ENCODE data around the gene MIA2.

The MIA2 gene

DNA sequence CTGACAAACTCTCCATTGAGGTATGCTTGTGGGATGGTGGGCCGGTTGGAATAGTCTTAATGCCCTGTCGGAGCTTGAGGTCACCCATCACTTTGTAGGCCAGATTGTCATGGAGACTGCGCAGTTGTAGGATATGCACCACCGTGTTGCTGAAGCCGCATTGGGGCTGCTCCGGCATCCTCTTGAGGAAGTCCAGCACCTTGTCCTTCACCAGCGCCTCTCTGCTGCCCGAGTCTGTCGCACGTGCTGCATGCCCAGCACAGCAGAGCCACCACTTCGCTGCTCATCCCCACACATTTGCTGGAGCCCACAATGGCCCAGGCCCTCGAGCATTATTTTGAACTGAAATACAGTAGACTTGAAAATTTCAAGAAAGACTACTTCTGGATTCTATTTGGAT is 136.7 kb downstream of the MIA2 start:
- 0 out of 2 replicates have a peak, but pooled peaks cover 4% of the 10 kb centered on the region for H3K36me3 ChIP-seq (ENCODE audit: control insufficient read depth, low read length)
- TF ChIP-seq, protein P1, sequence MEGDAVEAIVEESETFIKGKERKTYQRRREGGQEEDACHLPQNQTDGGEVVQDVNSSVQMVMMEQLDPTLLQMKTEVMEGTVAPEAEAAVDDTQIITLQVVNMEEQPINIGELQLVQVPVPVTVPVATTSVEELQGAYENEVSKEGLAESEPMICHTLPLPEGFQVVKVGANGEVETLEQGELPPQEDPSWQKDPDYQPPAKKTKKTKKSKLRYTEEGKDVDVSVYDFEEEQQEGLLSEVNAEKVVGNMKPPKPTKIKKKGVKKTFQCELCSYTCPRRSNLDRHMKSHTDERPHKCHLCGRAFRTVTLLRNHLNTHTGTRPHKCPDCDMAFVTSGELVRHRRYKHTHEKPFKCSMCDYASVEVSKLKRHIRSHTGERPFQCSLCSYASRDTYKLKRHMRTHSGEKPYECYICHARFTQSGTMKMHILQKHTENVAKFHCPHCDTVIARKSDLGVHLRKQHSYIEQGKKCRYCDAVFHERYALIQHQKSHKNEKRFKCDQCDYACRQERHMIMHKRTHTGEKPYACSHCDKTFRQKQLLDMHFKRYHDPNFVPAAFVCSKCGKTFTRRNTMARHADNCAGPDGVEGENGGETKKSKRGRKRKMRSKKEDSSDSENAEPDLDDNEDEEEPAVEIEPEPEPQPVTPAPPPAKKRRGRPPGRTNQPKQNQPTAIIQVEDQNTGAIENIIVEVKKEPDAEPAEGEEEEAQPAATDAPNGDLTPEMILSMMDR (IDR thresholded peaks at IDR 0.05; ENCODE audit: low read depth, low read length, poor library complexity, severe bottlenecking) = no peak
- TF ChIP-seq EZH2phosphoT487 (IDR thresholded peaks at IDR 0.05; ENCODE audit: borderline replicate concordance, low read length) = no peak
- no peaks in the 10 kb centered on the region for H3K9me3 ChIP-seq (ENCODE audit: control insufficient read depth, insufficient read depth, low read length)
- no peak overlapping the region for H3K4me3 ChIP-seq (ENCODE audit: low read length)
- H4K20me1 ChIP-seq (ENCODE audit: control insufficient read depth, insufficient read depth, low read depth, low read length) = no peaks in the 10 kb centered on the region
- no peaks in the 10 kb centered on the region for H3K27me3 ChIP-seq (ENCODE audit: control insufficient read depth, low read length)
- H3K79me2 ChIP-seq (ENCODE audit: control insufficient read depth, low read length) = no peaks in the 10 kb centered on the region
- H3K4me2 ChIP-seq (ENCODE audit: low read length) = no peak overlapping the region
- H3K27ac ChIP-seq (ENCODE audit: low read depth, low read length) = no peak overlapping the region
- H3F3A ChIP-seq (ENCODE audit: control insufficient read depth, insufficient read depth) = no peaks in the 10 kb centered on the region
- no peaks in the 10 kb centered on the region for H3K9me2 ChIP-seq (replicated peaks; ENCODE audit: control insufficient read depth, low read length)
- H3K4me1 ChIP-seq (ENCODE audit: control insufficient read depth, low read length) = no peaks in the 10 kb centered on the region

DNA sequence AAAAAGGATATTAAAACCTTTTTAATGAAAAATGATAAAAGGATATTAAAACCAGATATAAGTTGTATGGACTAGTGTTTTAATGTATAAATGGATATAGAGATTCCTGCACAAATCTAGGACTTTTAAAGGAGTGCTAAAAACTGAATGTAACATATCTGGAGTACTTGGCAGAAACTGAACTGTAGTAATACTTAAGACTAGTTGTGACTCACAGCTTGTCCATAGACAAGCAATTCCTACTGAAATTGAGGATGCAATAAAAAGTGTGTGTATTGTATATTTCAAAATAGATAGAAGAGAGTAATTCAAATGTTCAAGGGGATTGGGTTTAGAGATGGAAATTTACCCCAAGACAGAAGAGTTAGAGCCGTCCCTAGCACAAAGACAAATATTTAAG is 138.9 kb downstream of the MIA2 start:
- H3K4me1 ChIP-seq (ENCODE audit: control insufficient read depth, low read length) = peaks cover 3% of the 10 kb centered on the region; the same call in 1 of the 2 replicates
- no peaks in the 10 kb centered on the region for H3K9me3 ChIP-seq (ENCODE audit: control insufficient read depth, insufficient read depth, low read length)
- no peaks in the 10 kb centered on the region for H4K20me1 ChIP-seq (ENCODE audit: control insufficient read depth, insufficient read depth, low read depth, low read length)
- TF ChIP-seq, protein P1 (IDR thresholded peaks at IDR 0.05; ENCODE audit: low read depth, low read length, poor library complexity, severe bottlenecking) = no peak
- no peak for TF ChIP-seq EZH2phosphoT487 (IDR thresholded peaks at IDR 0.05; ENCODE audit: borderline replicate concordance, low read length)
- no peaks in the 10 kb centered on the region for H3K27me3 ChIP-seq (ENCODE audit: control insufficient read depth, low read length)
- H3F3A ChIP-seq (ENCODE audit: control insufficient read depth, insufficient read depth) = no peaks in the 10 kb centered on the region
- H3K4me3 ChIP-seq (ENCODE audit: low read length) = no peak overlapping the region
- H3K79me2 ChIP-seq (ENCODE audit: control insufficient read depth, low read length) = no peaks in the 10 kb centered on the region
- H3K4me2 ChIP-seq (ENCODE audit: low read length) = no peak overlapping the region
- 0 out of 2 replicates have a peak, but pooled peaks cover 4% of the 10 kb centered on the region for H3K36me3 ChIP-seq (ENCODE audit: control insufficient read depth, low read length)
- H3K27ac ChIP-seq (ENCODE audit: low read depth, low read length) = no peak overlapping the region
- no peaks in the 10 kb centered on the region for H3K9me2 ChIP-seq (replicated peaks; ENCODE audit: control insufficient read depth, low read length)

DNA sequence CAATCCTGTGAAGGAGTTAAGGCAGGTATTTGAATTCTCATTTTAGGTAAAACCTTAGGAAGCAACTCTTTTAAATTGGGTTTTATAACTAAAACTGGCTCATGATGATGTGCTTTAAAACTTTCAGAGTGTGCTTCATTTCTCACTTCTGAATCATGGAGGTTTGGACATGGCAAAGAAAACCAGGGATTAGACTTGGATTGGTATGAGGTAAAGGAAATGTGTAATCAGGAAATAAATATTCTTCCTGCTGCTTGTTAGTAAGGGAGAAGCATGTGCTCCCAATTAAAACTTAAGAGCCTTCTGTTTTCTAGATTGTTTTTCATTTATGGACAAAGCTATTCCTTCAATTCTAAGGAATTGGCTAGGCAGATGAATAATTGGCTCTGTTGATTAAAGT is 141.1 kb downstream of the MIA2 start:
- H3K4me1 ChIP-seq (ENCODE audit: control insufficient read depth, low read length) = peaks cover 3% of the 10 kb centered on the region; the same call in 1 of the 2 replicates
- H3K9me2 ChIP-seq (replicated peaks; ENCODE audit: control insufficient read depth, low read length) = no peaks in the 10 kb centered on the region
- H3K27ac ChIP-seq (ENCODE audit: low read depth, low read length) = no peak overlapping the region
- TF ChIP-seq EZH2phosphoT487 (IDR thresholded peaks at IDR 0.05; ENCODE audit: borderline replicate concordance, low read length) = no peak
- TF ChIP-seq, protein P1 (IDR thresholded peaks at IDR 0.05; ENCODE audit: low read depth, low read length, poor library complexity, severe bottlenecking) = no peak
- no peaks in the 10 kb centered on the region for H3K27me3 ChIP-seq (ENCODE audit: control insufficient read depth, low read length)
- no peaks in the 10 kb centered on the region for H4K20me1 ChIP-seq (ENCODE audit: control insufficient read depth, insufficient read depth, low read depth, low read length)
- no peaks in the 10 kb centered on the region for H3K79me2 ChIP-seq (ENCODE audit: control insufficient read depth, low read length)
- no peaks in the 10 kb centered on the region for H3F3A ChIP-seq (ENCODE audit: control insufficient read depth, insufficient read depth)
- no peak overlapping the region for H3K4me3 ChIP-seq (ENCODE audit: low read length)
- 0 out of 2 replicates have a peak, but pooled peaks cover 4% of the 10 kb centered on the region for H3K36me3 ChIP-seq (ENCODE audit: control insufficient read depth, low read length)
- H3K9me3 ChIP-seq (ENCODE audit: control insufficient read depth, insufficient read depth, low read length) = no peaks in the 10 kb centered on the region
- no peak overlapping the region for H3K4me2 ChIP-seq (ENCODE audit: low read length)
